HG02840 (cell line): ENCODE results near the gene DNAJC3.
"Not testable (repeated sequence)": the region's sequence is repeated elsewhere in the genome, so short reads cannot be mapped to it uniquely, and the experiment has no call there.

Experiments used
- ATAC-seq: cut with Tn5 transposase; IDR thresholded peaks from one replicate; pipeline ENCODE4 v1.9.1; 2021; ENCODE audit warnings: mild to moderate bottlenecking, moderate library complexity, moderate number of reproducible peaks; ENCODE audit not compliant: unreplicated experiment, low FRiP score

DNAJC3 gene

GRCh38 chr13:95712846-95713245, 35.9 kb downstream of the DNAJC3 start:
- ATAC-seq: not testable (repeated sequence)

DNA sequence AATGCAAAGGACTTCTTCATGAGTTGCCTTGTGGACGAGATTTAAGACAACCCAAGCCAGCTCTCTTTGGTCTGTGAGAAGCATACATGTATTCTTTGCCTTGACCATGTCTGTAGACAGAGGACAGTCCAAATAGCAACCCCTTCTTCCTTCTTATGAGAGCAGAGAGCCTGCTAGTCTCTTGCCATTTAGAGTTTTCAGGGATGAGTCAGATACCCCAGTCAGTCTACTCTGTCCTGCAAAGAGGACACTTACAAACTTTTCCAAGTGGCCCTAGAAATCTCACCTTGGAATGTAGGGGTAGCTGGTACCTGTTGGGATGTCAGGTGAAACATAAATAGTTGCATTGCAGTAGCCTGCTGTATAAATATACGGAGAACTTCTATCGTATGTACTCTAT, 36.7 kb downstream of the DNAJC3 start:
- ATAC-seq: no peak

GRCh38 chr13:95714142-95714832, 37.3 kb downstream of the DNAJC3 start:
- no peak for ATAC-seq

GRCh38 chr13:95716231-95716630, 39.3 kb downstream of the DNAJC3 start:
- no peak for ATAC-seq

GRCh38 chr13:95722241-95722640, 45.3 kb downstream of the DNAJC3 start:
- no peak for ATAC-seq

GRCh38 chr13:95723438-95723837, 46.5 kb downstream of the DNAJC3 start:
- no peak for ATAC-seq

- no peak for ATAC-seq
Measured at GRCh38 chr13:95724252-95724651, 47.3 kb downstream of the DNAJC3 start.

GRCh38 chr13:95726876-95727275, 49.9 kb downstream of the DNAJC3 start:
- ATAC-seq: no peak

GRCh38 chr13:95728957-95729356, 52.0 kb downstream of the DNAJC3 start:
- no peak for ATAC-seq

GRCh38 chr13:95734124-95734523, 57.2 kb downstream of the DNAJC3 start:
- no peak for ATAC-seq

- not testable (repeated sequence) for ATAC-seq
Measured at GRCh38 chr13:95740071-95740978, 63.4 kb downstream of the DNAJC3 start.

- no peak for ATAC-seq
Measured at GRCh38 chr13:95740979-95741320, 64.0 kb downstream of the DNAJC3 start.

DNA sequence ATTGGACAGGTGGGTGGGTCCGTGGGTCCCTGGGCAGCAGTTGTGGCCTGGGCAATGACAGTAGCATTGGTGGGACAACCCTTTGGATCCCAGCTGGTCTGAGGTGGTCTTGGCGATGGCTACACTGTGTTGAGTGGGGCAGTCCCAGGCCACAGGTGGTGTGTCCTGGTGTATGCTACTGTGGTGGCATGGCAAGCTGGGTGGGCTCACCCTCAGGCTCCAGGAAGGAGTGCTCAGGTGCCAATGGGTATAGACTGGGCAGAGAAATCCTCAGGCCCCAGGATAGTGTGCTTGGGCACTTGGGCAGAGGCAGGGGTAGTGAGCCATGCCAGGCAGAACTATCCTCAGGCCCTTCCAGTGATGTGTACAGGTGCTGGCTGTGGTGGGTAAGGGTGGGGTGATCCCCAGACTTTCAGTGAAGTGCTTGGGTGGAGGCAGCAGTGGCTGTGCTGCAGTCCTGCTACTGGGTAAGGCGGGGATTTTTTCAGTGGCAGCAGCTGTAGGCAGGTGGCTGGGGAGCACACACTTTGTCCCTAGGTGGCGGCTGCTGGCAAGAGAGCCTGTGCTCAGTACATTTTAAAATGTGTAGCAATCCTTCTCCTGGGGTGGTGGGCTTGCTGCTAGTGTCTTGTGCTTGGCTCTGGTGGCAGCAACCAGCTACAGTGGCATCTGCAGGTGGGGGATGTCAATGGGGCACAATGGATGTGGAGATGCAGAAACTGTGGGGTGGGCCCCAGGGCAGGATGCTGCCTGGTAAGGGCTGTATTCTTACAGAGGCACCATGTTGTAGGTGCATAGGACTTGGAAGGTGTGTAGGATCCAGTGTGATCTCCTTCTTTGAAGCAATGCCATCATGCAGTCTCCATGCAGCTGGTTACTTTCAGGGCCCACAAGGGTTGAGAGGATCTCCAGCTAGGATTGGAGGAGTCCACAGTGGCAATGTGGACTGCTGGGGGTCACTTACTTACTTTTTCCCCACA, 64.9 kb downstream of the DNAJC3 start:
- ATAC-seq: no peak

- ATAC-seq: no peak
Measured at GRCh38 chr13:95743192-95743591, 66.3 kb downstream of the DNAJC3 start.

DNA sequence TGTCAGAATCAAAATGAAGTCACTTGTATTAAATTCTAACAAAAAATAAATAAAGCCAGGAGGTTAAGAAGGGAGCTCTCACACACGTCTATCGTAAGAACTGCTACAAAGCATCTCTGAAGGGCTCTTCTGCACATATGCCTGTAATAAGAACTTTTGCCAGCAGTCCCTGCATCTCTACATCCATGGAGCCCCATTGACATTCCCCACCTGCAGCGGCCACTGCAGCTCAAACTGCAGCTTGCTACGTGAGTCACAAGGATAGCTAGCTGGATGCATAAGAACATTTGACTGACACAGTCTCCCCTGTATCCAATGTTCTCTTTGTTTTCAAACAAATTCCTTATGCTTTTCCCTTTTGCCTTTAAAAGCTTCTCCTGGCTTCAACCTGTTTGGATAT, 68.3 kb downstream of the DNAJC3 start:
- no peak for ATAC-seq

DNA sequence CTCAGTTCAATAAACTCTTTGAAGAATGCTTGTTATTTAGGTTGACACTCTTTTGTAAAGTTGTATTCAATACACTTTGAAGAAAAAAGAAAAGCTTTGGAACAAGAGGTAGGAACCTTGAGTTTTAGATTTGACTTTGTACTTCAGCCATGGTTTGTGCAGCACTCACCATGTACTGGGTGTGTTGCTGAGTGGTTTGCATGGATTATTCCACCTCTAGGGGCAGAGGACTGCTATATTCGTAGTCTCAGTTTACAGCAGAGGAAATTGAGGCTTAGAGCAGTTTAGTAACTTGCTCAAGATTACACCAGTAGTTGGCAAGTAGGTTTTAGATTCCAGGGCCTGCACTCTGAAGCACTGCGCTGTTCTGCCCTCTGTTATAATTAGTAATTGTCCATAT, 68.8 kb downstream of the DNAJC3 start:
- ATAC-seq: no peak

DNA sequence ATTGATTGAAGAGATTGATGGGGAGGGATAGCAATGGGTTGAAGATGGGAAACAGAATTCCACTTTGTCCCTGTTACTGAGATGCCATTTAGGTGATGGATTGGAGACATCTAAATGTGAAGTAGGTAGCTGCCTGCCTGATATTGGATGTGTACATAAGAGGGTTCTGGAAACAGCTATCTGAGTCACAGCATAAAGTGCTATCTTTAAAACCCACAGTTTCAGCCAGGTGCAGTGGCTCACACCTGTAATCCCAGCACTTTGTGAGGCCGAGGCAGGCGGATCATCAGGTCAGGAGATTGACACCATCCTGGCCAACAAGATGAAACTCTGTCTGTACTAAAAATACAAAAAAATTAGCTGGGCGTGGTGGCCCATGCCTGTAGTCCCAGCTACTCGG, 72.6 kb downstream of the DNAJC3 start:
- ATAC-seq: no peak

DNA sequence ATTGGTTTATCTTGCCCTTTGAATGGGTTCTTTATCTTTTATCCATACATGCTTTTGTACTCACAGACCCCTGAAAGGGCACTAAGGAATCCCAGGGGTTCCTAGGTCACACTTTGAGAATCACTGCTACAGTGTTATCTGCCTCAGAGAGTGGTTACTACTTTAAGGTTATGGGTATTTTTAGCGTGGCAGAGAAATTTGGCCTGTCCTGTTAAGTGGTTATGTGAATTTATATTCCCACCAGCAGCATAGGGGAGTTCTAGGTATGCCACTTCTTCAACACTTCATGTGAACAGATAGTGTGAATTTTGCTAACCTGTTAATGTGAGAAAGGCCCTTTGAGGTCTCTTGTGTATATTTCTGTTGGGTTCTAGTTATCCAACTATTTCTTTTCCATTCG, 75.7 kb downstream of the DNAJC3 start:
- ATAC-seq: no peak

DNA sequence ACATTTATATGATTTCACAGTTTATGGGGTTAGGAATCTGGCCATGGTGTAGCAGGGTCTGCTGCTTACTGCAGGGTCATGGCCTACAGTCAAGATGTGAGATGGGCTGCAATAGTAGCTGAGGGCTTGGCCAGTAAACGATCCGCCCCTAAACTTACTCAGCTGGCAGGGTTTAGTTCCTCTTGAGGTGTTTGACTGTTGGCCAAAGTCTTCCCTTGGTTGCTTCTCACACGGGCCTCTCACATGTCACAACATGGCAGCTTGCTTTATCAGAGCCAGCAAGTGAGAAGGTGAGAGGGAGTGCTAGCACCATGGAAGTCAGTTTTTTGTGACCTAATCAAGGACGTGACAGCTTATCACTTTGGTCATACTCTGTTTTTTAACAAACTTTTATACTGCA, 77.1 kb downstream of the DNAJC3 start:
- ATAC-seq: no peak

- no peak for ATAC-seq
Measured at GRCh38 chr13:95756072-95756471, 79.1 kb downstream of the DNAJC3 start.

DNA sequence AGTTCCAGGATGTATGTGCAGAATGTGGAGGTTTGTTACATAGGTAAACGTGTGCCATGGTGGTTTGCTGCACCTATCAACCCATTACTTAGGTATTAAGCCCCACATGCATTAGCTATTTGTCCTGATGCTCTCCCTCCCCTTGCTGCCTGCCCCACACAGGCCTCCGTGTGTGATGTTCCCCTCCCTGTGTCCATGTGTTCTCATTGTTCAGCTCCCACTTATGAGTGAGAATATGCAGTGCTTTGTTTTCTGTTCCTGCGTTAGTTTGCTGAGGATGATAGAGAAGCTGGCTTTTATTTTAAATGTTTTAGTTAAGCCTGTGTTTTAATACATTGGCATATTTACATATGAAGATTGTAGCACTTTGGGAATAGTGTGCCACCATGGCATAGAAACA, 85.7 kb downstream of the DNAJC3 start:
- ATAC-seq: not testable (repeated sequence)
